Subcutaneous adipose tissue (tissue), 4 donors: ENCODE measurements around the gene WDR20. TPM values are rescaled to one million over a fixed set of nuclear protein-coding genes. Genes with fewer than 3 reads are reported as not detected.

ENCODE experiments used
- total RNA-seq, 4 donors: library from RNA; depleted of rRNA; stranded (reverse); fragments of >200 nt; gene quantifications; one replicate each; pipeline ENCODE4 v1.1.0, GENCODE V29; 2016
- TF ChIP-seq, protein P1 (sequence below): fragments of 450-650 bp; IDR thresholded peaks from one replicate; pipeline ENCODE4 v1.5.1; 2016; ENCODE audit warnings: low read depth, mild to moderate bottlenecking, control low read depth, antibody characterized with exemption, moderate library complexity

The WDR20 gene, protein sequence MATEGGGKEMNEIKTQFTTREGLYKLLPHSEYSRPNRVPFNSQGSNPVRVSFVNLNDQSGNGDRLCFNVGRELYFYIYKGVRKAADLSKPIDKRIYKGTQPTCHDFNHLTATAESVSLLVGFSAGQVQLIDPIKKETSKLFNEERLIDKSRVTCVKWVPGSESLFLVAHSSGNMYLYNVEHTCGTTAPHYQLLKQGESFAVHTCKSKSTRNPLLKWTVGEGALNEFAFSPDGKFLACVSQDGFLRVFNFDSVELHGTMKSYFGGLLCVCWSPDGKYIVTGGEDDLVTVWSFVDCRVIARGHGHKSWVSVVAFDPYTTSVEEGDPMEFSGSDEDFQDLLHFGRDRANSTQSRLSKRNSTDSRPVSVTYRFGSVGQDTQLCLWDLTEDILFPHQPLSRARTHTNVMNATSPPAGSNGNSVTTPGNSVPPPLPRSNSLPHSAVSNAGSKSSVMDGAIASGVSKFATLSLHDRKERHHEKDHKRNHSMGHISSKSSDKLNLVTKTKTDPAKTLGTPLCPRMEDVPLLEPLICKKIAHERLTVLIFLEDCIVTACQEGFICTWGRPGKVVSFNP
- total RNA-seq, result 10 to 100 TPM; 21.2 to 29.3 (median 26.5) TPM

DNA sequence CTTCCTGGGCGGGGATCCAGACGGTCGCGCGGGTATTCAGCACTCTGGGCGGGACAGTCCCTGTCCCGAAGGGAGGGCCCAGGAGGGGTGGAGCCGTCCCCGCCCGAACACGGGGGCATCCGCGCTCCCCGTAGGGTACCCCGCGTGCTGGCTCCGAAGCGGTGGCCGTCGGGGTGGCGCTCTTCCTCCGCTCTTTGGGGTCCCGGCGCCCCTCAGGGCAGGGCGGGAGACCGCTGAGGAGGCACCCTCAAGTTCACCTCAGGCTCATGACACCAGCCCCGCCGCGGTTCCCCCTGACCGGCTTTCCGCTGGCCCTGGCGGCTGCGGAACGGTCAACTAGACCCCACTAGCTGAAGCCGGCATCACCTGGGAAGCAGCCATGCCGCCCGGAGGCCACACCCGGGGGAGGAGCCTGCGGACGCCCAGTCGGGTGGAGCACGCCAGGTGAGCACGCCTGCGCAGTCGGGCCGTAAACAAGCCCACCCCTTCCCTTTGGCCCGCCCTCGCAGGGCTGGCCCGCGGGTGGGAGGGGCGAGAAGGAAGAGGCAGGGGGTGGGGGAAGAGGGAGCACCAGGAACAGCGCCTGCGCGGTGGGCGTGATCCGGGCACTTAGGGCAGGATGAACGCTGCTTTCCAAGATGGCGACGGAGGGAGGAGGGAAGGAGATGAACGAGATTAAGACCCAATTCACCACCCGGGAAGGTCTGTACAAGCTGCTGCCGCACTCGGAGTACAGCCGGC lies at the start of gene WDR20:
WDR20 (plus strand) TSS at position 612 of the 741 bp plus-strand sequence; CDS start at position 639, 27 bp downstream.
- TF ChIP-seq, protein P1, sequence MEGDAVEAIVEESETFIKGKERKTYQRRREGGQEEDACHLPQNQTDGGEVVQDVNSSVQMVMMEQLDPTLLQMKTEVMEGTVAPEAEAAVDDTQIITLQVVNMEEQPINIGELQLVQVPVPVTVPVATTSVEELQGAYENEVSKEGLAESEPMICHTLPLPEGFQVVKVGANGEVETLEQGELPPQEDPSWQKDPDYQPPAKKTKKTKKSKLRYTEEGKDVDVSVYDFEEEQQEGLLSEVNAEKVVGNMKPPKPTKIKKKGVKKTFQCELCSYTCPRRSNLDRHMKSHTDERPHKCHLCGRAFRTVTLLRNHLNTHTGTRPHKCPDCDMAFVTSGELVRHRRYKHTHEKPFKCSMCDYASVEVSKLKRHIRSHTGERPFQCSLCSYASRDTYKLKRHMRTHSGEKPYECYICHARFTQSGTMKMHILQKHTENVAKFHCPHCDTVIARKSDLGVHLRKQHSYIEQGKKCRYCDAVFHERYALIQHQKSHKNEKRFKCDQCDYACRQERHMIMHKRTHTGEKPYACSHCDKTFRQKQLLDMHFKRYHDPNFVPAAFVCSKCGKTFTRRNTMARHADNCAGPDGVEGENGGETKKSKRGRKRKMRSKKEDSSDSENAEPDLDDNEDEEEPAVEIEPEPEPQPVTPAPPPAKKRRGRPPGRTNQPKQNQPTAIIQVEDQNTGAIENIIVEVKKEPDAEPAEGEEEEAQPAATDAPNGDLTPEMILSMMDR, result no peak

DNA sequence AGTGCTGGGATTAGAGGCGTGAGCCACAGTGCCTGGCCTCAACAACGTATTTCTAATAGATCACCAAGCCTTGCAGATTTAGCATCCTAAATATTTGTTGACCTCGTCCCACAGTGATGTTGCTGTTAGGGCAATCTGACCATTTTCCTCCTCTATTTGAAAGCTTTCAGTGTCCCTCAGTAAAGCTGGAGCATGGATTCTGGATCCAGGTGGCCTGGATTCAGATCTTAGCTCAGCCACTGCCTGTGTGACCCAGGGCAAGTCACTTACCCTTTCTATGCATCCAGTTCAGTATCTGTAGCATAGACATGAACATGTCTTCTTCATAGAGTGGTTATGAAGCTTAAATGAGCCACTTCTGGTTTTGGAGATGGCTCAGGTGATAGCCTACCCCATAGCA lies 49.0 kb upstream of the WDR20 start:
- TF ChIP-seq, protein P1, result no peak

DNA sequence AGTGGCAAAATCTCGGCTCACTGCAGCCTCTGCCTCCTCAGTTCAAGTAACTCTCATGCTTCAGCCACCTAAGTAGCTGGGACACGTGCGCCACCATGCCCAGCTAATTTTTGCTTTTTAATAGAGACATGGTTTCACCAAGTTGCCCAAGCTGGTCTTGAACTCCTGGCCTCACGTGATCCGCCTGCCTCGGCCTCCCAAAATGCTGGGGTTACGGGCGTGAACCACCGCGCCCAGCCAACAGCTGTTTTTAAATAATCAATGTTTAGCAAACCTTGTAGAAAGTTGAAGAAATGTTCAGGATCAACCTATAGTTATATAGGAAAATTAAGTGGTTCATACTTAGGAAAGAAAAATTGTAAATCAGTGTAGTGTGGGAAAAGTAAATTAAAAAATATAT lies 46.9 kb upstream of the WDR20 start:
- TF ChIP-seq, protein P1, result no peak

DNA sequence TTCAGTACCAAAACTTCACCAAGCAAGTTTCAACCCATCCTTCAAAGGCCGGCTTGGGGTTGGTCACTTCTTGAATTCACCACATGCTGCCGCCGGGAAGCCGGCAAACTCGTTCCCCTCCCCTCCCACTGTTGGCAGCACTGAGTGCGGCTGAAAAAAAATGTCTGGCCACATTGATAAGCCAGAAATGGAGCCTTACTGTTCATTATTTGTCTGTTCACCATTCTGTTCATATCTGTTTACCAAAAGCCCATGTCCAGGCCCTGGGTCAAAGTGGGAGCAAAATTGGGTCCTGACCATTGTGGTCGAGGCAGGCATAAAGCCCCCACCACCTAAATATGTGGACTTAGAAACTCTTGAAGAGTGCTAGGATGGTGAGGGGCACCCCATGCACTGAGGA lies 45.6 kb upstream of the WDR20 start:
- TF ChIP-seq, protein P1, result no peak

DNA sequence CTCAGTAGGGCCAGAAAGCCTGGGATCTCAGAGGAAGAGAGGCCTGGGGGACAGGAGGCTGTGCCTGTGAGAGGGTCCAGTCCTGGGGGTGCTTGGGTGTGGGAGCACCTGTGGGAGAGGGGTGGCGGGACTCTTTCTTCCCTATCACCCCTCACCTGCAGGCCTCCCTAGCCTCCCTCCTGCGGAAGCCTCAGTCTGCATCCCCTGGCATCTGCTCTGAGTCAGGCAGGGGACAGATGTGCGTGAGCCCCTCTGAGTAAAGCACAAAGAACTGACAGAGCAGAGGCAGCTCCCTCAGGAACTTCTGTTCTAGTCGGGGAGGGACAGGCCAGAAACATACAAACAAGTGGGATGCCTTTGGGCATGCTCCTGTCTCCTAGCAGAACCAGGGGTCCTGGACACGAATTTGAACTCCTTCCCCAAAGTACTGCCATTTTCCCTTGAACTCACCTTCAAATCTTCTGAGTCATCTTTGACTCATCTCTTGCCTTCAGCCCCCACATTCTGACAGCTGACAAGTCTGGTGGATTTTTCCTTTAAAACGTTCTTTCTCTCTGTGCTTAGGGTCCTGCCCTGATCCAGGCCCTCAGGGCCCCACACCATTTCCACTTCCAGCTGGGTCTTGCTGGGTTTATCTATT lies 44.3 kb upstream of the WDR20 start:
- TF ChIP-seq, protein P1, result no peak

DNA sequence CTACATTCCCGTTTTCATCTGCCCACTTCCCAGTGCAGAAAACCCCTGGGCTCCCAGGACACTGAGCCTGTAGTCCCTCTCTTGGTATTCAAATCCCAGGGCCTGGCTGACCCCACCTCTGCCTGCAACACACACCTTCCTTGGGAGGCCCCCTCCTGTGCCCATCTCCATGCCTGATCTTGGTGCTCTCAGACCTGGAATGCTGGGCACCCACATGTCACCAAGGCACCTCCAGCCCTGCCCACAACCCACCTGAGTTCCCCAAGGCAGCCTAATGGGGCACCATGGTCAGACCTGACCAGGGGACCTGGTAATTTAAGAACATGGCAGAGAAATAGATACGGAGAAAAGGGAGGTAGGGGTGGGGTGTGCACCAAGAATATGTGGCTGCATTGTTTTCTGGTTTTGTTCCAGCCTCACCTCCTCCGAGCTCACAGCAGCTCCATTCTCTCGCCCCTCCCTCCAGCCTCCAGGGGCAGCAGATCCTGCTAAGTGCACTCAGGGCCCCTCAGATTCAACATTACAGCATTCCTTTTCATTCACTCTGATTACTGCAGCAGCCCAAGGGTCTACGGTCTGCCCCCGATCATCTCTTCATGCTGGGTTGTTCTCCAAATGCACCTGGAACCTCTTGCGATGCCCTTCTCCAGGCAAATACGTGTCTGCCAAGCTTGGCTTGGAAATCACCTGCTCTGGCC lies 43.7 kb upstream of the WDR20 start:
- TF ChIP-seq, protein P1, result no peak
